Activated CD8-positive, alpha-beta T cell treated with anti-CD3 and anti-CD28 coated beads for 36 hours (primary cell): Measurements from ENCODE around the gene MARF1. TPM values are rescaled to one million over a fixed set of nuclear protein-coding genes. Genes with fewer than 3 reads are reported as not detected.
A peak's percentile ranks its signal among the peaks of the same experiment; 100 is the strongest.
"Not testable (repeated sequence)": the region's sequence is repeated elsewhere in the genome, so short reads cannot be mapped to it uniquely, and the experiment has no call there.

Experiments
- ATAC-seq: fragments of 200-7000 bp; cut with Tn5 transposase; one replicate; pipeline ENCODE4 v1.10.0; 2021; ENCODE audit warnings: mild to moderate bottlenecking, moderate library complexity
- CTCF ChIA-PET: fragments of 350-600 bp; sonication (Branson Sonifier 250); formaldehyde crosslinking; loops from one replicate; lab custom pipeline; 2021; ENCODE audit warnings: antibody characterized with exemption; lab: Charles Lee
- POLR2A ChIA-PET: fragments of 350-600 bp; sonication (Branson Sonifier 250); formaldehyde crosslinking; loops from one replicate; lab custom pipeline; 2021; ENCODE audit warnings: antibody characterized with exemption; lab: Charles Lee
- DNase-seq: peaks from one replicate; pipeline ENCODE4 v3.0.0-alpha.2; 2020
- H3K27ac Mint-ChIP-seq: one replicate; pipeline ENCODE4 v1.8.0; 2021; ENCODE audit warnings: mild to moderate bottlenecking, mixed read lengths
- H3K27me3 Mint-ChIP-seq: one replicate; pipeline ENCODE4 v1.8.0; 2021; ENCODE audit warnings: mixed read lengths
- H3K36me3 Mint-ChIP-seq: one replicate; pipeline ENCODE4 v1.8.0; 2021; ENCODE audit warnings: low read depth, mixed read lengths
- H3K4me1 Mint-ChIP-seq: one replicate; pipeline ENCODE4 v1.8.0; 2021; ENCODE audit warnings: low read depth, mixed read lengths
- H3K4me3 Mint-ChIP-seq: one replicate; pipeline ENCODE4 v1.8.0; 2021; ENCODE audit warnings: mild to moderate bottlenecking, moderate library complexity, mixed read lengths
- H3K9me3 Mint-ChIP-seq: one replicate; pipeline ENCODE4 v1.8.0; 2021; ENCODE audit warnings: mixed read lengths
- intact Hi-C: fragments of 100-400 bp; cut with micrococcal nuclease; formaldehyde crosslinking; loops from one replicate; pipeline ENCODE4 v1.10.0; 2022
- total RNA-seq, 2 experiments: library from RNA; stranded (reverse); gene quantifications; one replicate each; pipeline ENCODE4 v1.2.3, GENCODE V29; 2021
- TF ChIP-seq, protein P1 (sequence below): fragments of 200-600 bp; IDR thresholded peaks from one replicate; pipeline ENCODE4 v1.8.0; 2022; ENCODE audit warnings: antibody characterized with exemption, mild to moderate bottlenecking

Gene MARF1
- total RNA-seq, 2 experiments from 2014 or later: 55.7 to 56.0 TPM

DNA sequence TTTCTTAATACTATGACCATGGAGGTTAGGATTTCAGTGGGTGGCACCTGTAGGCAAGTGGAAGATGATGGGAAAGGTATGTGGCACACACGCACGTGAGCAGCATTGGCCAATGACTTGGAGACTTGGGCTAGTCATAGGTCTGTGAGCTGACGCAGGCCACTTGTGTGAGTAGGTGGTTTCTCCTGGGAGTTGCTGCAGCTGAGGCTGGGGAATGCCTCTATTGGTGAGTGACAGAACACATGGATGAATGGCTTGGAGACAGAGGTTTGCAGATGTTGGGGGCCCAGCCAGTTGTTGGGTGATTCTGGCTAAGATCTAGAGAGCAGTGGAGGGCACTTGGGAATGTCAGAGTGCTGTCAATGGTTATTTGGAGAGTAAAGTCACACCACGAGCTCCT, 64.1 kb downstream of the MARF1 start:
- no peak overlapping the region for H3K4me3 Mint-ChIP-seq
- H3K4me1 Mint-ChIP-seq: peaks cover 11% of the 10 kb centered on the region
- intact Hi-C loops: no loop called here
- H3K36me3 Mint-ChIP-seq: peaks cover 23% of the 10 kb centered on the region
- H3K27me3 Mint-ChIP-seq: no peaks in the 10 kb centered on the region
- DNase-seq: no peak
- ChIA-PET POLR2A (interaction anchor here (0.6 kb wide), 1 partner anchor 43 kb away, joined by 3 read pairs; no protein-coding TSS in a partner anchor), CTCF (no interaction called here)
- TF ChIP-seq, protein P1, sequence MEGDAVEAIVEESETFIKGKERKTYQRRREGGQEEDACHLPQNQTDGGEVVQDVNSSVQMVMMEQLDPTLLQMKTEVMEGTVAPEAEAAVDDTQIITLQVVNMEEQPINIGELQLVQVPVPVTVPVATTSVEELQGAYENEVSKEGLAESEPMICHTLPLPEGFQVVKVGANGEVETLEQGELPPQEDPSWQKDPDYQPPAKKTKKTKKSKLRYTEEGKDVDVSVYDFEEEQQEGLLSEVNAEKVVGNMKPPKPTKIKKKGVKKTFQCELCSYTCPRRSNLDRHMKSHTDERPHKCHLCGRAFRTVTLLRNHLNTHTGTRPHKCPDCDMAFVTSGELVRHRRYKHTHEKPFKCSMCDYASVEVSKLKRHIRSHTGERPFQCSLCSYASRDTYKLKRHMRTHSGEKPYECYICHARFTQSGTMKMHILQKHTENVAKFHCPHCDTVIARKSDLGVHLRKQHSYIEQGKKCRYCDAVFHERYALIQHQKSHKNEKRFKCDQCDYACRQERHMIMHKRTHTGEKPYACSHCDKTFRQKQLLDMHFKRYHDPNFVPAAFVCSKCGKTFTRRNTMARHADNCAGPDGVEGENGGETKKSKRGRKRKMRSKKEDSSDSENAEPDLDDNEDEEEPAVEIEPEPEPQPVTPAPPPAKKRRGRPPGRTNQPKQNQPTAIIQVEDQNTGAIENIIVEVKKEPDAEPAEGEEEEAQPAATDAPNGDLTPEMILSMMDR: no peak
- H3K9me3 Mint-ChIP-seq: peaks cover 8% of the 10 kb centered on the region
- no peak overlapping the region for H3K27ac Mint-ChIP-seq
- no peak for ATAC-seq

DNA sequence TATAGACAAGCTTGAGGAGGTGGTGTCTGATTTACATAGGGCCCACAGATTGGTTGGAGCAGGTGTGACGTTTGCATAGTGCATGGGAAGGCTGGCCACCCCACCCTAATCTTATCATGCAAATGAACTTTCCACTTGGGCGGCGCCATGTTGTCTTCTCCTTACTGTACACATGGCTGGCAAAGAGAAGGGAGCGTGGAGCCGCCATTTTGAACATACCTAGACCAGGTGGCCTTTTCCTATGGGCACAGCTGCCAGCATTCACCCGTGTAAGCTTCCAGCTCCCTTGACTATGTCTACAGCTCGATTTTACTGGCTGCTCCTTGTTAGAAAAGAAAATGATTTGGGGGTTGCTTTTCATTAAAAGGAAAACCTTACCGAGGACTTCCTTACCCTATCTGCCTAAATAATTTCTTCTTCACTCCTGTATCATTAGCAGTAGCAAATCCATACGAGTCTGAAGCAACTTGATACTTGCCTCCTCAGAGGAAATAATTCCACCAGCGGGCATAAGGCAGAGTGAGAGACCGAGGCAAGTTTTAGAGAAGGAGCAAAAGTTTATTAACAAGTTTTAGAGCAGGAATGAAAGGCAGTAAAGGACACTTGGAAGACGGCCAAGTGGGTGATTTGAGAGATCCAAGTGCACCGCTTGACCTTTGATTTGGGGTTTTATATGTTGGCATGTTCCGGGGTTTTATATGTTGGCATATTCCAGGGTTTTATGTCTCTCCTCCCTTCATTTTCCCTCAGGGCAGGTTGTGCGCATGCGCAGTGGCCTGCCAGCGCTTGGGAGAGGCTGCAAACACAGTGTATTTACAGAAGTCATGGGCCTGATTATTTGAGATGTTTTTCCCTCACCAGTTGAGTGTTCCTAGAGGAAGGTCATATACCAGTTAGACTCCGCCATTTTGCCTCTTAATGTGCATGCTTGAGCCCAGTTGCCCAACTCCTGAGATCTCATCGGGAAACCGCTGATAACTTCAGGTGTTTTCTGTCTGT, 65.7 kb downstream of the MARF1 start:
- H3K9me3 Mint-ChIP-seq: peaks cover 16% of the 10 kb centered on the region
- ChIA-PET CTCF (no interaction called here), POLR2A (interaction anchor here (1.7 kb wide), 1 partner anchor 13 kb away, joined by 7 read pairs; no protein-coding TSS in a partner anchor)
- TF ChIP-seq, protein P1: no peak
- intact Hi-C loops: no loop called here
- no peak overlapping the region for H3K27ac Mint-ChIP-seq
- ATAC-seq (no peak), DNase-seq (no peak)
- no peaks in the 10 kb centered on the region for H3K27me3 Mint-ChIP-seq
- peaks cover 27% of the 10 kb centered on the region for H3K4me1 Mint-ChIP-seq
- peaks cover 33% of the 10 kb centered on the region for H3K36me3 Mint-ChIP-seq
- H3K4me3 Mint-ChIP-seq: no peak overlapping the region

DNA sequence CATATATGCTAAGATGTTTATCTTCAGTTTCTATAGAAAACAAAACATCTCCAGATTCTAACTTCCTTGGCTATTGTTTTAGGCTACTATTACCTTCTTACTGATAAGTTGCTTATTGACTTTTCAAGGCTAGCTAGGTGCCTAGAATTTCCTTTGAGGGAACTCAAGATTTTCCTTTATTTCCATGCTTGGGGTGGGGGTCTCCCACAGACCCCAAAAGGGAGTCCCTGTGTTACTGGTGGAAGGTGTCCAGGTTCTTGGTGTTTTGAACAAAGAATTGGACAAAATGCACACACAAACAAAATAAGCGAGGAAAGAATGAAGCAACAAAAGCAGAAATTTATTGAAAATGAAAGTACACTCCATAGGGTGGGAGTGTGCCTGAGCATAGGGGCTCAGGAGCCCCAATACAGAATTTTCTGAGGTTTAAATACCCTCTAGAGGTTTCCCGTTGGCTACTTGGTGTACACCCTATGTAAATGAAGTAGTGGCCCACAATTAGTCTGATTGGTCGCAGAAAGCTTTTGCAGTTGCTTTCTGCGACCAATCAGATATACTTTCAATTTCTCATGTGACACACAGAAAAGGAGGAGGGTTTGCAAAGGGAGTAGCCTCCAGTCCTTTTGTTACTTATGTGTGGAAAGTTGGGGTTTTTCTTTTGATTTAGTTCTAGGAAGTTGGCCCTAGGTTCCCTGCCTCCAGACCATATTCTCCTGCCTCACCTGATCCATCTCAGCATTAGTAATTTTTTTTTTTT, 67.5 kb downstream of the MARF1 start:
- POLR2A ChIA-PET: interaction anchor here (1.7 kb wide), 1 partner anchor 15 kb away, joined by 7 read pairs; no protein-coding TSS in a partner anchor
- Mint-ChIP-seq H3K4me1 (peaks cover 38% of the 10 kb centered on the region), H3K9me3 (peaks cover 23% of the 10 kb centered on the region), H3K36me3 (peaks cover 43% of the 10 kb centered on the region), H3K27me3 (no peaks in the 10 kb centered on the region), H3K27ac (no peak overlapping the region), H3K4me3 (no peak overlapping the region)
- TF ChIP-seq, protein P1: no peak
- DNase-seq (no peak), ATAC-seq (no peak)
- CTCF ChIA-PET: no interaction called here
- intact Hi-C loops: no loop called here

DNA sequence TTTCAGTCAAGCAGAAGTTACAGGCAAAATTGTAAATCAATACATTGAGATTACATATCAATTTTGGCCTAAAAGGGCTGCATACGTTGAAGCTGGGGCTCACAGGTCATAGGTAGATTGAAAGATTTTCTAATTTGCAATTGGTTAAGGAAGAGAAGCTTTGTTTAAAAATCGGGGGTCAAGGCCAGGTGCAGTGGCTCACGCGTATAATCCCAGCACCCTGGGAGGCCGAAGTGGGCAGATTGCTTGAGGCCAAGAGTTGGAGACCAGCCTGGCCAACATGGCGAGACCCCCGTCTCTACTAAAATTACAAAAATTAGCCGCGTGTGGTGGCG, 68.4 kb downstream of the MARF1 start:
- intact Hi-C loops: no loop called here
- peaks cover 46% of the 10 kb centered on the region for H3K36me3 Mint-ChIP-seq
- DNase-seq: no peak
- peaks cover 27% of the 10 kb centered on the region for H3K9me3 Mint-ChIP-seq
- H3K4me1 Mint-ChIP-seq: peaks cover 43% of the 10 kb centered on the region
- ChIA-PET CTCF (no interaction called here), POLR2A (interaction anchor here (0.7 kb wide), 1 partner anchor 16 kb away, joined by 3 read pairs; no protein-coding TSS in a partner anchor)
- no peak for ATAC-seq
- TF ChIP-seq, protein P1: no peak
- H3K27ac Mint-ChIP-seq: peak overlapping the region; percentile 5
- no peak overlapping the region for H3K4me3 Mint-ChIP-seq
- no peaks in the 10 kb centered on the region for H3K27me3 Mint-ChIP-seq

DNA sequence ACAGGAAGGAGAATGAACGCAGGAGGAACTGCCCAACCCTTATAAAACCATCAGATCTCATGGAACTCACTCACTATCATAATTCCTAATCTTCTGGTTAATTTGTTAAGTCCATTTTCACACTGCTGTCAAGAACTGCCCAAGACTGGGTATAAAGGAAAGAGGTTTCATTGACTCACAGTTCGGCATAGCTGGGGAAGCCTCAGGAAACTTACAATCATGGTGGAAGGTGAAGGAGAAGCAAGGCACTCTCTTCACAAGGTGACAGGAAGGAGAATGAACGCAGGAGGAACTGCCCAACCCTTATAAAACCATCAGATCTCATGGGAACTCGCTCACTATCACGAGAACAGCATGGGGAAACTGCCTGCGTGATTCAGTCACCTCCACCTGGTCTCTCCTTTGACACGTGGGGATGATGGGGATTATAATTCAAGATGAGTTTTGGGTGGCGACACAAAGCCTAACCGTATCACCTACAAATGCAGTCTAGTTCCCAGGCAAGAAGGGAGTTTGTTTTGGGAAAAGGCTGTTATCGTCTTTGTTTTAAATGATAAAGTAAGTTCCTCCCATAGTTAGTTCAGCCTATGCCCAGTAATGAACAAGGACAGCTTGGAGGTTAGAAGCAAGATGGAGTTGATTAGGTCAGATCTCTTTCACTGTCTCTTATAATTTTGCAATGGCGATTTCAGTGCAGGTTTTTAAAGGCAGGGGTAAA, 68.9 kb downstream of the MARF1 start:
- Mint-ChIP-seq H3K9me3 (peaks cover 29% of the 10 kb centered on the region), H3K36me3 (peaks cover 50% of the 10 kb centered on the region)
- POLR2A ChIA-PET: interaction anchor here (0.7 to 1.6 kb wide), 2 partner anchors 11 to 17 kb away, joined by 3 read pairs; no protein-coding TSS in a partner anchor

More for the DNA sequence above, 68.9 kb downstream of the MARF1 start:
- Mint-ChIP-seq H3K27ac (peak overlapping the region; percentile 79), H3K4me1 (peaks cover 43% of the 10 kb centered on the region)
- ATAC-seq, CTCF ChIA-PET, H3K27me3 Mint-ChIP-seq, DNase-seq, H3K4me3 Mint-ChIP-seq, intact Hi-C loops: not testable (repeated sequence)
